HG02678 (cell line): Measurements from ENCODE around the gene HERC3.
A peak's percentile ranks its signal among the peaks of the same experiment; 100 is the strongest.
"Not testable (repeated sequence)": the region's sequence is repeated elsewhere in the genome, so short reads cannot be mapped to it uniquely, and the experiment has no call there.

Experiments used
- ATAC-seq: cut with Tn5 transposase; IDR thresholded peaks from one replicate; pipeline ENCODE4 v1.9.1; 2021; ENCODE audit warnings: mild to moderate bottlenecking, moderate library complexity; ENCODE audit not compliant: unreplicated experiment

HERC3 gene

GRCh38 chr4:88606832-88607231 is 14.6 kb downstream of the HERC3 start:
- no peak for ATAC-seq

DNA sequence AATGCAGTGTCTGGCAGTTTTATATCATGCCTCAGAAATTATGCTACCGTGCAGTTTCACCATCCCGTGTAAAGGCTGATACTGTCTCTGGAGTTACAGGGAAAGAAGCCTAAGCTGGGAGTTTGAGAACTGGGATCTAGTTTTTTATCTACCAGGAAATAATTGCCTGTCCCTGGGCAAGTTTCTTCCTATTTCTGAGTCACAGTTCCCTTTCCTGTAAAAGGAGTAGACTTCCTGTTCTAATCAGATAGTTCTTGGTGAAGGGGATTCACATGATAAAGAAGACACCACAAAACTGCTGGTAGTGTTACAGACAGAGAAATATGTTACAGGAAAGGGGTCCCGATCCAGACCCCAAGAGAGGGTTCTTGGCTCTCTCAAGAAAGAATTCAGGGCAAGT is 17.1 kb downstream of the HERC3 start:
- no peak for ATAC-seq

- ATAC-seq: not testable (repeated sequence)
These were observed 17.5 kb downstream of the HERC3 start for GRCh38 chr4:88609794-88610193.

GRCh38 chr4:88610771-88611170 is 18.5 kb downstream of the HERC3 start:
- ATAC-seq: no peak

DNA sequence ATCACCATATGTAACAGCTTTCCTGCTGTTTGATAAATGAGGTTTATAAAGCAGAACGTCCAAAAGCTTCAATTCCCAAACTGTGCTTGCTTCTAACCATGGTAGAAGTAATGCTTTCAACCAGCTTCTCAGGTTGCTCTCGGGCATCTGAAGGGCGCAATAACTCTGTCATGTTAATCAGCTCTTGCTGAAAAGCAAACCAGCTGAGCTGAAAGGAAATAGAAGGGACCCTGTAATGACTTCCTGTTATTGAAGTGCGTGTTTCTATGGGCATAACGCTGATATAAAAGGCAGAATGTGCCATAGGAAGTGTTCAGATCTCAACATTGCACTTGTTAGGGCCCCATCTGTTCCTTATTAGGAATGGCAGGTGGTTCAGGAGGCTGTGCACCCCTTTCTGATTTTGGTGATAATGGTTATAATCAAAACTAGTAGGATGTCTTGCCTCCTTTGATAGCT is 21.2 kb downstream of the HERC3 start:
- ATAC-seq: peak; percentile 41

DNA sequence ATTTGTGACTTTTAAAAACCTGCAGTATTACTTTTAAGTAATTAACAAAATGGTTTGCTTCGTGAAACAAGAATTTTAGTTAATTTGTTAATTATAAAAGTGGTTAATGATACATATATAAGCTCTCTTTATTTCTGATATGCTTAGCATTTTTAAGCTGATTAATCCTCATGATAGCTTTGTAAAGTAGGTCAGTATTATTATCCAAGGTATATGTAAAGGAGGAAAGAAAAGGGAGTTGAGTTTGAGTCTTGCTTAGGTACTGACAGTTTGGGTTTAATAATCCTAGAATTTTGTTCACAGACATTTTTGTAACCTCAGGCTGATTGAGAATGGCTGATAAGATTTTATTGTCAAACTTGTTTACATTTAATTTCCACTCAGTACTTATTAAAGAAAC is 21.8 kb downstream of the HERC3 start:
- ATAC-seq: no peak

DNA sequence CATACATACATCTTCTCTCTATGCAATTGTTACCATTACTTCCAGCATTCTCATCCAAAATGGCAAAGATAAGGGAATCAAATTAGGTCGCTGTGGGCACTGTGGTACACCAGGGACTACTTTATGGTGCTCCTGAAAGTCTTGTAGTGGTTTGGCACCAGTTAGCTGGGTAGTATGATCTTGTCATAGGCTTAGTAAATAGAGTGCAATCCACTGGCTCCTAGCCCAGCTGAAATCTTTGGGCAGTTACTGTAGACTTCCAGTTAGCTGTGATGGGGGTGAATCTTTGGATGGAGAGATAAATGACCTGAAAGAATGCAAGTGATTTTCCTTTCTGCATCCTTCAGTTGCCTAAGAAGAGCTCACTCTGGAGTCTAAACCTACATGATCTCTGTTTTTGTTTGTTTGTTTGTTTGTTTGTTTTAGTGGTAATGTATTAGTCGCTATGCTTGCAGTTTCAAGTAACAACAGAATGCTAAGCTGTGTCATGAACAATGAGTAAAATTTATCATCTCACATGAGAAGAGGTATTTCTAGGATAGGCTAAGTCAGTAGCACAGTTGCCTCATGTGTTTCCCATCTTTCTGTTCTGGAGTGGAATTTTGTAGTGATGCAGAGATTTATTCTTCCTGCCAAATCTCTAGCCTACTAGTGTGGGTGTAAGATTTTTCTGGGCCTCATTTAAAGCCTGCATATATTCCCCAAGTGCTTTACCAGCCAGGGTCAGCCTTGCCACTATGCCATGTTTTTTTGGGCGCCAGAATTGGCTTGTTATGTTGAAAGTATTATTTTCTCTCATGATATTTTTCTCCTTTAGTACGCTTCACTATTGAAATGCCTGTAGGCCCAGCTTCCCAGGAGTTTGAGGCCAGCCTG is 24.2 kb downstream of the HERC3 start:
- no peak for ATAC-seq

- ATAC-seq: no peak
These were observed 26.7 kb downstream of the HERC3 start for GRCh38 chr4:88618782-88619485.

- no peak for ATAC-seq
These were observed 27.7 kb downstream of the HERC3 start for GRCh38 chr4:88619971-88620370.

DNA sequence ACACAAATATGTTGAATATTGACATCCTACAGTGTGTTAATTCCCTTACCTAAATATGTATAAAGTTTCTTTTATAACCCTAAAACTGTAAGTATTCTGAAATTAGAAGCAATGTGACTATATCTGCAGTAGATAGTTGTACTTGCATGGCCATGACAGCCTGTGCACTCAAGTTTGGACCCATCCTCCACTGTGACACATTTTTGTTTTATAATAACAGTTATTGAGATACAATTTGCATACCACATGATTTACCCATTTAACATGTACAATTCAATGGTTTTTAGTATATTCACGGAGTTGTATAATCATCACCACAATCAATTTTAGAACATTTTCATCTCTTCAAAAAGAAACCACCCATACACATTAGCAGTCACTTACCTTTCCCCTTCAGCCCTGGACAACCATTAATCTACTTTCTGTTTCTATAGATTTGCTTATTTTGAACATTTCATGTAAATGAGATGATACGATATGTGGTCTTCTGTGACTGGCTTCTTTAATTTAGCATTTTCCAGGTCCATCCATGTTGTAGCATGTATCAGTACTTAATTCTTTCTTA is 29.6 kb downstream of the HERC3 start:
- ATAC-seq: no peak

- ATAC-seq: no peak
These were observed 30.8 kb downstream of the HERC3 start for GRCh38 chr4:88623097-88623496.

GRCh38 chr4:88628746-88629145 is 36.5 kb downstream of the HERC3 start:
- no peak for ATAC-seq

- no peak for ATAC-seq
These were observed 37.5 kb downstream of the HERC3 start for GRCh38 chr4:88629826-88630225.

DNA sequence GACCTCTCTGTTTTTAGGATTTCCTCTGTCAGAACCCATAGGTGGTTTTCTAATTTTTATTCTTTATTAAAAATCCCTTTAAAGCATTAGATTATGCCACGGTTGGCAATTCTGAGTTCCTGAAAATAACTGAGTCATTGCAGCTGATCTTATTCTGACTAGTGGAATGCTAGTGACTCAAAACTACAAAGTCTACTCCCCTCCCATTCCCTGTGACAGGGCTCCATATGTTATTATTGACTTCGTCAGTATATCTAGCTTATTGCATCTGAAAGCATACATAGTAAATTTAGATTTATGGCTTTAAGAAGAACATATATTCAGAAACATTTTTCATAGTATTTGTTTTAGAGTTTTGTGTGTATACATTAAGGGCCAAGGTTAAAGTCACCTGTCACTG is 38.5 kb downstream of the HERC3 start:
- ATAC-seq: no peak

- no peak for ATAC-seq
These were observed 51.7 kb downstream of the HERC3 start for GRCh38 chr4:88643932-88644331.

DNA sequence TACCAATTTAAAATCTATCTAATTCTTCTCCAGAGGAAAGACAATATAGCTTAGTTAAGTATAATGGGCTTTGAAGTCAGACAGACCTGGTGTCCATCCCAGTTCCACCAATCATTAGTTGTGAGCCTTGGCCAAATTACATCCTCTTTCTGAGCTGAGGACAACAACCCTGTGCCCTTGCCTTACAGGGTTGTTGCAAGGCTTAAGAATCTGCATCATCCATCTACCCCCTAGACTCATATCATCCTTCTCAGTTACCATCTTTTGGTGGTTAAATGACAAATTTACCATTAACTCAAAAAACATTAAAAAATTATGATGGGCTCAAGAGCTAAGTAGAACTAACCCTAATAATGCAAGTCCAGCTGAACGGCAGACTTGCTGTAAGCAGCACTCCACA is 53.7 kb downstream of the HERC3 start:
- no peak for ATAC-seq

DNA sequence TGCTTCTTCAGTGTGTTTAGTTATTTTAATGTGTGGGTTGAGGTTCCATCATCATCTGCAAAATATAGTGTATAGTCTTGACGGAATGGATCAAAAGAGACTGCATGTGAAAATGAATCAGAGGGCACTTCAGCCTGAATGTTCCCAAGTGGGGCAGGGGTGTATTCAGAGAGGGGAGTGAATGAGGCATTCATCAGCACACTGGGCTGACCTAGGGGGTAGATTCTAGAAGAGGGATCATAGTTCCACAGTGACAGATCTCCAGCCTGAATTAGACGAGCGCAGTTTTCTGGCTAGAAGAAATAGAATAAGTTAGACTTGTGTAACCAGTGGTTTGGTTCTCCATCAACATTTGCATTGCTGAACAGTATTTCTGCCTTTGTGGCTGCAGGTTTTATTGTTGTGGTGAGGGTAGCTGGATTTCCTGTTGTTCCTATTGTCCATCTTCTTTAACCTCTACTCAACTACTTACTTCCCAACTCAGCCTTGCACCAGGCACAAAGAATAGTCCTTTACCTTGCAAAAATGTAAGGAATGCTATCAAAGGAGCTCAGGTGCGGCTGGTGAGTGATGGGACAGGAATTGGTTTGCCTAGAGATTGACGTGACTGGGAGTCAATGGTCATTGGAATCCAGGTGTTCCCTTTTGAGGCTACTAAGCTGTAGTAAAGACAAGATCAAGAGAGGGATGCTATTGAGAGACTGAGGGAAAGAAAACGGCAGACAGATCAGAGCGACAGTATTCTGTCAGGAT is 54.4 kb downstream of the HERC3 start:
- no peak for ATAC-seq

GRCh38 chr4:88649716-88650115 is 57.4 kb downstream of the HERC3 start:
- no peak for ATAC-seq

DNA sequence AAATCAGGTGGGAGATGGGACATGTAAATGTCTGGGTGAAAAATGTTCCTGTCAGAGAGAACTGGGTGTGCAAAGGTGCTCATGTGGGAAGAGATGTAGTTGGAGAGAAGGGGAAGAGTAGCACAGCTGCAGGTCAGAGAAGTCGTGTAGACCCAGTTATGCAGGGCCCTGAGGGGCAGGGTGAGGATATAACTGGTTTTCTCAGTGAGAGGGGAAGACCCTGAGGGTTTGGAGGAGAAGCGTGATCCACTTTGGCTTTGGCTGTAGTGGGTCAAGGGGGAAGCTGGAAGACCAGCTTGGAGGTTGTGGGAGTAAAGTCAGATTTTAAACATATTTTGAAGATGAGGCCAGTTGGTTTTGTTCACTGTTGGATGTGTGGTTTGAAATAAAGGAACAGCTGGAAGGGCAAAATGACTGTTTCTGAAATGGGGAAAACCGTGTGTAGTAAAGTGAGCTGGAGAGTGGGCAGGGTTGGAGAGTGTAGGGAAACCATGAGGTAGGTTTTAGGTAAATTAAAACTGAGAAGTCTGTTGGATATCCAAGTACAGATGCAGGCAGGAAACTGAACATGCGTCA is 61.2 kb downstream of the HERC3 start:
- no peak for ATAC-seq

DNA sequence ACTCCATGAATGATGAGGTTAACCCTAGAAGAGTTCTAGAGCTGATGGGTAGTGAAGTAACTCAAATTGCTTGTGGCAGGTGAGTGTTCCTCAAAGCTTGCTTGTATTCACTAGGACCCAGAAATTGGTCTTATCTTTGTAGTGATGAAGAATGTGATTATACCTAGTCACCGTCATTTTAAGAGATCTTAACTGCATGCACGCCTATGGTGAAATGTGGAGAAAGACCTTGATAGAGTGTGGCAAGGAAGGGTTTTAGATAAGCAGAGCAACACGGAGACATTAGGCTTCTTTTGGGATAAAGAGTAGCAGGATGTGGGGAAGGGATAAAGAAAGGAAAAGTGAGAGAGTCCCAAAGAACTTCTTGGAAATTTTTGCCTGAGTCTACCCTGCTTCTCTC is 62.9 kb downstream of the HERC3 start:
- no peak for ATAC-seq
